SKM-1 treated with dmso at 0.1 percent for 144 hours (cell line): ENCODE data around the gene DYNLT2.
A peak's percentile ranks its signal among the peaks of the same experiment; 100 is the strongest.

Experiments
- DNase-seq: peaks from one replicate; lab custom pipeline; 2025; ENCODE audit not compliant: unreplicated experiment; lab: John Stamatoyannopoulos, UW

DYNLT2 gene

DNA sequence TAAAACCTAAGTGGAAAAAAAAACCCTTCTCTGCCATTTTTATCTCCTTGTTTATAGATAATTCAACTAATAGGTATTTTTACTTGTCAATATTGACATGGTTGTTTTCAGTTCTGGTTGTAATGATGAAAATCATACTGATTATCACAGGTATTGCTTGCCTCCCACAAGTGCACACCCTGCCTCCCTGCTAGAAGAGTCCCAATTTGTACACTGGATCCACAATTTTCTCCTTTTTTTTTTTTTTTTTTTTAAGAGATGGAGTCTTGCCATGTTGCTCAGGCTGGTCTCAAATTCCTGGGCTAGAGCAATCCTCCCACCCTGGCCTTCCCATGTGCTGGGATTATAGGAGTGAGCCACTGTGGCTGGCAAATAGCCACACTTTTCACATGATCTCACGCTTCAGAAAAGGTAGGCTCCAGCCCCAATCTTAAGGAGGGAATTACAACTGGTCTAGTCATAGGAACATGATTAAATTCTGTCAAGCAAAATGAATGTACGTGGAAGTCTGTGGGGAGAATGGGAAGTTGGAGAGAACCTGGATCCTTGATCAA, 12.3 kb downstream of the DYNLT2 start:
- DNase-seq, result no peak

DNA sequence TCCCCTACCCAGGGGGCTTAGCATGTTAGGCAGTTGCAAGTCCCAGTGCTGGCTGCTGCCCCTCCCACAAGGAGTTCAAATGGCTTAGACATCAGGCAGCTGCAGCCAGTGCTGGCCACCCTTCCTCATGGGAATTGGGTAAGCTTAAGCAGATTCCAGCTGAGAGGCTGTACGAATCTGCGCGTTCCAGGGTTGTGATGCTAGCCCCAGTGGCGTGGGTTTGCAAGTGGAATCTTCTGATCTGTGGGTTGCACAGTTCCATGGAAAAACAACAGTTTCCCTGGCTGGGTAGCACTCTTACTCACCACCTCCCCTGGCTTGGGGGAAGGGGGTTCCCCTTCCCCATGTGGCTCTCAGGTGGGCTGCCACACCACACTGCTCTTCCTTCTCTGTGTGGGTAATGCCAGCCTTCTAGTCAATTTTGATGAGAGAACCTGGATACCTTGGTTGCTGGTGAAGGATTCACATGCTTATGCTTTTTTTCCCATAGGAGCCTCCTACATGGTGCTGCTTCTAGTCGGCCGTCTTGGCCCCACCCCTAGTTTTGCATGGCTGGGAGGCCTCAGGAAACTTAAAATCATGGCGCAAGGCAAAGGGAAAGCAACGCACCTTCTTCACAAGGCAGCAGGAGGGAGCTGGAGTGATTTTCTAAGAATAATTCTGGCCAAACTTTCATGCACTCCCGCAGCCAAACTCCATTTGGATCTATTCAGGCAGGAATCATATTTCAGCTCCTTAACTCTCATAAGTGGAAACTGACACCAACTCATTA, 13.0 kb downstream of the DYNLT2 start:
- DNase-seq, result no peak

DNA sequence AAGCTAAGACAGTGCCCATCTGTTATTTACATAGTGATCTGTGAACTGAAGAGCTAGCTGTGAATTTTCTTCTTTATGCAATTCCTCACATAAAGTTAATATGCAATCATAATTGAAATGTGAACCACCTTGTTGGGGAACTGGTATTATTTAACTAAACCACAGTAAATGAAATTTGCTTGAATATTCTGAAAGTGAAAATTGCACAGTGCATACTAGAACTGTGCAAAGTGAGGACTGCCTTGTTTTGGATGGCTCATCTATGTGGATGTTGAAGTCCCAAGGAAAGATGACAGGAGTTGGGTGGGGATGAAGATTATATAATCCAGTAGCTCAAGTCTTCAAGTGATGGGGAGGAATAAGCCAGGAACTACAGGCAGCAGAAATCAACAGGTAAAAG, 21.4 kb downstream of the DYNLT2 start:
- no peak for DNase-seq

DNA sequence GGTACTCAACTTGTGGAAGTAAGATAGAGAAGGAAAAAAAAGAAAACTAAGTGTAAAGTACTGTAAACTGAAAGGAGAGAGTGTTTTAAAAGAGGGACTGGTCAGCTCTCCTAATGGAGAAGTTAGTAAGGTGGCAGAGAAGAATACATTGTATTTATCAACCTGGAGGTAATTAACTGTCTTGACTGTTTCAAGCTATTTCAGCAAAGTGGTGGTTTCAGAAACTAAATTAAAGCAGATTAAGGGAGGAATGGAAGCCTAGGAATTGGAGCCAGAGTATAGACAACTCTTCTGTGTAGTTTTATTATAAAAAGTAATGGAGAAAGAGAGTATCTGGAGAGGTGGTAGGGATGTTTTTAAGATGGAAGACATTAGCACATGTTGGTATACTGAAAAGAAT, 24.4 kb downstream of the DYNLT2 start:
- DNase-seq, result no peak

DNA sequence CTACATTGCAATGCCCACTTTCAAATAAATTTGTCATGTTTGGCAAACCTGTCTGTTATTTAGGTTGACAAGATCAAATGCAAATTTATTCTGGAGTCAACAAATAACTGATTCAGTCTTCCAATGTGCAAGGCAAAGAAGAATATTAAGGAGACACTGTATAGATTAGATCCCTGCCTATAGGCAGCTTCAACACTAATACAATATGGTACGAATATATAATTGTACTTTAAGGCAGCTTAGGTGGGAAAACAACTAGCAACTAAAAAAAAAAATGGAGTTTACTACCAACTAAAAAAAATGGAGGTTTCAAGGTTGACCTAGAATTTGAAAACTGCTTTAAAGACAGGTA, 25.3 kb downstream of the DYNLT2 start:
- DNase-seq, result no peak

DNA sequence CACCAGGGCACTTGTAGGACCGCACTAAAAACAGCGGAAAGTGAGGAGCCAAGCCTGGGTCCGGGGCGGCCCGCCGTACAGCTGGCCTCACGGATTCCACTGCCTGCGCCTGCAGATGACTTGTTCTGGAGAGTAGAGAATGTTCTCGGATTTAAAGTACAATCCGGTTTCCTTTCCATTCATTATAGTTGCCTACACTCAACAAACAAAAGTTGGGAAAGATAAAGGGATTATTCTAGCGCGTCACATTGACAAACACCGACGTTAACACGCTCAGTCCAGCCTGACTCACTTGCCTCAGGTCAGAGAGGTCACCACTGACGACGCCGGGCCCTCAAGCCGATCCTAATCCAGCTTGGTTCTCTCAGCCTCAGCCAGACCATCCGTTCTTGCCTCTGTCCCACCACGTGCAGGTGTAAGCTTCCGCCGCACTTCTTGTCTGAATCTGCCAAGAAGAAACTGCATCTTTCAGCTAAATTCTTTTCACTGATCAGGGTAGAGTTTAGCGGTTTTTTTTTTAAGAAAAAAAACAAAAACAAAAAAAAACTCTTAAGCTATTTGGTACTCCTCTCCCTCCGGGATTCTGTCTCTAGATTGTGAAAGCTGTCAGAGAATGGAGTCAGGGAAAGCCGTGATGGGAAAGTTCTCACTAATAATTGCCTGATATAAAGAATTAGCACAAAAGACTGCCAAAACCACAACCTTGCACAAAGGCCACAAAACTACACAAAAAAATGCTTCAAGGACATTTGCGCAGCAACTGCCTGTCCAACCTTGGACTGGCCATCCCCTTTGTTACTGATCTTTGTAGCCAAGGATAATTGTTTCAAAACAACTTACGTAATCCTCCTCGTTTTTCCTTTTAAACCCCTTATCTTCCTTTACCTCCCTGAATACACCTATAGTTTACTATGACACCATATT, 26.0 kb downstream of the DYNLT2 start:
- DNase-seq, result peak; percentile 31

DNA sequence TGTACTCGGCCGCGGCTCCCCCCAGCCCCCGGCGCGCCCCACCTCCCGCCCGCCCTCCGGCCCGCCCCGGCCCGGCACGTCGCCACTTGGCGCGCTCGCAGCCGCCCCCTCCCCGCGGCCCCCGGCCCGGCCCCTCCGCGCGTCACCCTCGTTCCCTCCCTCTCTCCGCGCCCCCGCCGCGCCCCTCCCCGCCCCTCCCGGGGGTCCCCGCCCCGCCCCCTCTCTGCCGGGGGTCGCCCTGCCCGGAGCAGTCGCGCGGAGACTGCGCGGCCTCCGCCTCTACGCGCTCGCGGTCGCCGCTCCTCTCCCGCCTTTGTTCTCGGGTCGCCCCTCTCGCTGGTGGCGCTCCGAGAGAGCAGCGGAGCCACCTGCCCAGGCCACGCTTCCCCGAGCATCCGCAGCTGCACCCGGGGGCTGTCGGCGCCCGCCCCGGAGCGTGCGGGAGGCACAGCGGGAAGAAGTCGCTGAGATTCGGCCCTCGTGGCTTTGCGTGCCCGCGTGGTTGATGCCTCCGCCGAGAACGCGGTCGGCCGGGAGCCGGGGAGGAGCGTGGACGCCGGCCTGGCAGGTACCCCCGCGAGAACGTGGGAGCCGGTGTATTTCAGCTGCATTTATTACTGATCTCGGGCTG, 26.8 kb downstream of the DYNLT2 start, which contains the start of gene PHF10:
Gene PHF10 (minus strand): TSS at position 7 of the 631 bp plus-strand sequence. CDS start 569 bp downstream, outside the sequence.
- peak; percentile 48 for DNase-seq

DNA sequence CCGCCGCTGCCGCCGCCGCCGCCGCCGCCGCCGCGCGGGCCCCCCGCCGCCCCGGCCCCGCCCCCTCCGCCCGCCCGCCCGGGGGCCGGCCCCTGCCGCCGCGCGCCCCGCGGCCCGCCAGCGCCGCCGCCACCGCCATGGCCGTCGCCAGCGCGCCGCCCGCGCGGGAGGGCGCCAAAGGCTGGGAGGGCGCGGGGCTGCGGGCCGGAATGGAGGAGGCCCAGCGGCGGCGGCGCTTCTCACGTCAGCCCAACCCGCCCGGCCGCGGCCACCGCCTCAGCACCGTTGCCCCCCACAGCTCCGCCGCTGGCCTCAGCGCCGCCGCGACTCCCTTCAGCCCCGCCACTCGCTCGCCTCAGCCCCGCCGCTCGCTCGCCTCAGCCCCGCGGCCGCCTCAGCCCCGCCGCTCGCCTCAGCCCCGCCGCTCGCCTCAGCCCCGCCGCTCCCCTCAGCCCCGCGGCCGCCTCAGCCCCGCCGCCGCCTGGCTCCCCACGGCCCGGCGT, 27.3 kb downstream of the DYNLT2 start:
- DNase-seq, result peak; percentile 48

DNA sequence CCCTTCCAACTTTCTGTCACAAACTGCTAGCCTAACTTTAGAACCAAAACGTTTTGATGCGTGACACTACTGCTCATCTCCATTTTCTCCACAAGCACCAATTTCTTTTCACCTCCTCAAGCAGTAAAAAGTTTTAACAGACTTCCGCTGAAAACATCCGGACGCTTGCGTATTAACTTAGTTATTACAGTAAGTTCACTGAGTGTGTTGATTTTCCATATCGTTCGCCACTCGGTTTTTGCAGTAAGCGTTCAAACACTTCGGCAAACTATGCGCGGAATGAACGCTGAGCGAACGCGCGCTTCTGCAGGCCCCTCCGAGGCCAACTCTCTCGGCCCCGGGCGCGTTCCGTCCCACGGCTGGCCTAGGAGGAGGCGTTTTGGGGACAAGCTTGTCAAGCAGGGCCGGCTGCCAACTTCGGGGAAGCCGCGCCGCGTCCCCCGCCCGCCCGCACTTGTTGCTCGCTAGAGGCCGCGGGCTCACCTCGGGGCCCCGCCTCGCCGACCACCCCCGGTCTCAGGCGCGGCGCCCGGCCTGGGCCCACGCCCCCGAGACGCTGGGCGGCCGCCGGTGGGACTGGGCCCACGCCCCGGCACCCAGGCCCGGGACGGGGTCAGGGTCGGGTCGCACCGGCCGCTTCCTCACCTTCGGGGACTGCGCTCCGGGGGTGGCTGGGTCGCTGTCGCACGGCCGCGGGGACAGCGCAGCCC, 28.0 kb downstream of the DYNLT2 start:
- peak; percentile 36 for DNase-seq

DNA sequence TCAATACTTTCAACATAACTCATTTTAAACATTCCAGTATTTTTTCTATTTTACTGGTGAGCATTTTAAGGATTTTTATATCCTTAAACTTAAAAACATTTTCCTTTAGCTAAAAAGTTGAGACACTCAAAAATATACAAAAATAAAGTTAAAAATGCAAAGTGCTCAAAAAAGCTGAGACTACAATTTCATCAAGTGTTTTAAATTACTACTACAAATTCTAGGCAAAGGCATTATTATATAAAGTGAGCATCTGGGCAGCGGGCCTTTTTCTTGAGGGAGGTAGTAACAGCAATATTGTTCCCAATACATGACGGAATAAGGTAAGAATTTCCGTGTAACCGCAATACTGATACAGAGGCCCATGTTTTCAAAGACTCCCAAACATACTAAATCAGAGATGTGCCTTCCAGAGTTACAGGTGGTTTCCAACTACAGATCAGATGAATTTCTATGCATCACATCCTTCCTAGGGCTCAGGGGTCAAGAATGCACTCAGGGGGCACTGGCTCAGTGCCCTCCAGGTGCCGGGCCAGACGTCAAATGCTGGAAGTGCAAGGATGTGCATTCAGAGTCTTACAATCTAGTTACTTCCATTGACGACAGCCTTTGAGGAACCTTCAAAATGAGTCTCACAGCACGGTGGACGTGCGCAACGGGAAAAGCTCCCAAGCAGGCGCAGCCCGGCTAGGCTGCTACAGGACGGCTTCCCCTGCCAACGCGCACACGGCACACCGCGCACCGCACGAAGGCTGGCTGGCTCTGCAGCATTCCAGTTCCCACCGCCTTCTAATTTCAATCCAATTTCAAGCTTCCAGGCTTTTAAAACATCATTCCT, 28.8 kb downstream of the DYNLT2 start:
- DNase-seq, result peak; percentile 26

DNA sequence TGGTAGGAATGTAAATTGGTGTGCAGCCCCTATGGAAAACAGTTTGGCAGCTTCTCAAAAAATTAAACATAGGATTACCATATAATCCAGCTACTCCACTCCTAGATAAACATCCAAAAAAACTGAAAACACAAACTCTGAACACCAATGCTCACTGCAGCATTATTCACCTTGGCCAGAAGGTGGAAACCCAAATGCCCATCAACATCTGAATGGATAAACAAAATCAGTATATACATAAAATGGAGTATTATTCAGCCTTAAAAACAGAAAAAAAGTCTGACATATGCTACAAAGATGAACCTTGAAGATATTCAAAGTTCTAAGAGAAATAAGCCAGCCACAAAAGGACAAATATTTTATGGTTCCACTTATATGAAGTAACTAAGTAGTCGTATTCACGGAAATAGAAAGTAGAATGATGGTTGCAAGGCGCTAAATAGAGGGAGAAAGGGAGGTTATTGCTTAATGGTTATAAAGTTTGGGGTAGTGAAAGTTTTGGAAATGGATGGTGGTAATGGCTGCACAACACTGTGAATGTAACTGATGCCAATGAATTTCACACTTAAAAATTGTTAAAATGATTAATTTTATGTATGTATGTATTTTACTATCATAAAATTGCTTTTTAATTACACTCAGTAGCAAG, 31.0 kb downstream of the DYNLT2 start:
- no peak for DNase-seq

DNA sequence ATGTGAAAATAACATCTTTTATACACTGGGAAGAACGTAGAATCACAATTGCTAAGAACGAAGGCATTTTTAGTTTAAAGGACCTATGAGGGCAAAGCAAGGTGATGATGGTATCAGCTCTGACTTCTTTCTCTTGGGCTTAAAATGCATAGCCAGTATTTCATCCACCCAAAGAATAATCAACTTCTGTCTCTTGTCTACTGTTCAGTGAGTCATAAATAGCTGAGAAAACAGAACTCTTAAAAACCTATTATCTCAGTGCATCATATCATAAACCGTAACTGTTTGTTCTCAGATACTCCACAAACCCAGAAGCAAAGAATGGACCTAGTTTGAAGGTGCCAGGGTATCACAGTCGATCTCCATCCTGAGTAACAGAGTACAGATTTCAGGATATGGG, 32.3 kb downstream of the DYNLT2 start:
- no peak for DNase-seq

DNA sequence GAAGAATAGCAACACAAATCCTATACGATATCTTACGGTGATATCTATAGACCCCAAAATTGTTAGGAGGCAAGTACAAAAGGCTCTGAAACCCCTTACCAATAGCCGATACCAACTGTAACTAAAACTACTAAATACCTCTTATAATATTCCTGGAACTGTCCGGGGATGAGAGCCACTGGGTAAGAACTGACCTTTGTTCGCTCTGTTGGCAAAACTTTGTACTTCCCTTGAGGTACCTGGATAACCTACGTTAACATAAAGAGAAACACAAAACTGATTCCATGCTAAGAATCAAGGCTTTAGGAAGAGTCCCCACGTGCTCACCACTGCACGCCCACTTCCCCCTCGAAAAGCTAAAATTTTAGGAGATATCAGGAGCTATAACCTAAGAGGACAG, 36.8 kb downstream of the DYNLT2 start:
- no peak for DNase-seq

DNA sequence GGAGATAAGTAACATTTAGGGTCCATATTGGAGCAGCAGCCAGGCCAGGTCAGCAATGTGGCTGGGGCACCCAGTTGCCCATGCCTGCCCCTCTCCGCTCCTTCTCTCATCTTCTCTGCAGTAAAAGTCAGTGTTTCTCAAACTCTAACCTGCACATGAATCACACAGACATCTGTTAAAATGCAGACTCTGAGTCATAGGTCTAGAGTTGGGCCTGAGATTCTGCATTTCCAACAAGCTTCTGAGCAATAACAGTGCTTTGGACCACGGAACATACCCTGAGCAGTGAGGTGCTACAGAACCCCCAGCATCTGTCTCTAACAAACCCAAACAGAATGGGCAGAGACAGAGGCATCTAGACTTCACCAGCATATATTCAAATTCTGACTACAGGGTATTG, 37.2 kb downstream of the DYNLT2 start:
- no peak for DNase-seq

DNA sequence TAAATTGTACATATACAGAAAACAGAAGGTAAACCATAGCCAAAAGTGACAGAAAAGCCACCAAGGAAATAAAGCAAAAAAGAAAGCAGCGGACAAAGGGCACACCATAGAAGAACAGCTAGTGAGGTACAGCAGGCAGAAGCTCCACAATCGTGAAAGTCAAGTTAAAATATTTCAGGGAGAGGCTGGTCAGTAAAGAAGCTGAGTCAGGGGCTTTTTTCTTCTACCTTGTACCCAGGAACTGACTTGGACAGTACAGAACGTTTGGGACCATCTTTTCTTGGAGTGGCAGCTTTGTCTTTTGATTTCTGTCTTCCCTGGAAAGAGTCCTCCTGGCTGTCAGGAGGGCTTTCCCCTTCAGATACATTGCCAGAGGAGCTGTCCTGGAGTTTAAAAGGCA, 41.4 kb downstream of the DYNLT2 start:
- no peak for DNase-seq

DNA sequence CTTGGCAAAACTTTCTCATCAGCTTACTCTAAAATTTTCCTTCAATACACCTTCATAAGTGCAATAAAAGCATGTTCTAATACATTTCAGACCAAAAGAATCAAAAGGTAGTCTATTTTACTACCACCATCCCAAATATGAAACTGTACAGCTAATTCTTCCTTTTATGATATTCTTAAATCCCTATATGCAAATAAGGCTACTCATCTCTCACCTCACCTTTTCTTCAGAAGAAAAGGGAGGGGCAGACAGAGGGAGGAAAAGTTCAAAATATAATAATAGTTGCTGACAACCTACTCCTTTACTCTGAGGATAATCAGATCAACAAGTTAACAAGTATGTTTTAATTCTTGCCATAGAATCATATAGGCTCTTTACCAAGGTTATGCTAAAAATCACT, 42.1 kb downstream of the DYNLT2 start:
- no peak for DNase-seq

DNA sequence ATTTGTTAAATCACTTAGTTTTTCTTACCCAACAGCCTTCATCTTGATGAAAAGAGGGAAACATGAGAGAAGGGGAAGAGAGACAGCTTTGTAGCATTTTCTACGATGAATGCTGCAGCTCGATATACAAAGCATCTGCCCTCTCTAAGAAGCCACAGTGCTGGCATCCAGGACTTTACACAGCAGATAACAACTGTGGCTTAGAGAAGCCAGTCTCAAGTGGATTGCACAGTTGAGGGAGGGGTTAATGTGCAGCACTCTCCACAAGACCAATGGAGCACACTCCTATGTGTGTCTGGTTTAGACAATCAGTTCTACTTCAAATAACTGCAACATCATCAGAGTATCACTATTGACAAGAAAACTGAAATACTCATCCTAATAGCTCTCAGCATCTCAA, 43.6 kb downstream of the DYNLT2 start:
- DNase-seq, result no peak

DNA sequence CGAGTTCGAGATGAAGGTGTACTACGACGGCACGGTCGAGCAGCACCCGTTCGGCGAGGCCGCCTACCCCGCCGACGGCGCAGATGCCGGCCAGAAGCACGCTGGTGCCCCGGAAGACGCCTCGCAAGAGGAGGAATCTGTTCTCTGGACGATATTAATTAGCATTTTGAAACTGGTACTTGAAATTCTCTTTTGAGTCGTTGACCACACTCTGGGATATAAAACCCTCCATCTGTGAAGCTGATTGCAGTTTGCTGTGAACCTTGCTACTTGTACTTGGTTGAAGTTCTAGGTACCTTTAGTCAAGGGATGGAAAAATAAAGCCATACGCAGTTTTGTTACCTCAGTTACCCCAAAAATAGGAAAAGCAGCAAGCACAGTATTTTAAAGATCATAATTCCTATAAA, 48.5 kb downstream of the DYNLT2 start:
- DNase-seq, result no peak
